Effector memory CD8-positive, alpha-beta T cell (primary cell): ENCODE measurements around the gene SERP2.

Source experiments
- ATAC-seq: fragments of 150-1000 bp; cut with Tn5 transposase; replicated peaks from 2 replicates; pipeline ENCODE4 v1.10.0; 2021; ENCODE audit warnings: mild to moderate bottlenecking, moderate library complexity
- DNase-seq, 3 experiments: peaks; one replicate each; pipeline ENCODE4 v3.0.0; 2021
- H3K27ac Mint-ChIP-seq, 2 donors: one replicate each; pipeline ENCODE4 v1.8.0; 2022; ENCODE audit warnings: mild to moderate bottlenecking in 2 of 2, mixed read lengths in 2 of 2, moderate library complexity in 2 of 2
- H3K27me3 Mint-ChIP-seq, 2 donors: one replicate each; pipeline ENCODE4 v1.8.0; 2022; ENCODE audit warnings: mixed read lengths in 2 of 2
- H3K36me3 Mint-ChIP-seq: one replicate; pipeline ENCODE4 v1.8.0; 2022; ENCODE audit warnings: mild to moderate bottlenecking, moderate library complexity, mixed read lengths; ENCODE audit not compliant: insufficient read depth
- H3K4me1 Mint-ChIP-seq, 2 donors: one replicate each; pipeline ENCODE4 v1.8.0; 2022; ENCODE audit warnings: low read depth in 2 of 2, mixed read lengths in 2 of 2
- H3K4me3 Mint-ChIP-seq, 2 donors: one replicate each; pipeline ENCODE4 v1.8.0; 2022; ENCODE audit warnings: mild to moderate bottlenecking in 2 of 2, mixed read lengths in 2 of 2, moderate library complexity in 2 of 2
- H3K9me3 Mint-ChIP-seq, 2 donors: one replicate each; pipeline ENCODE4 v1.8.0; 2022; ENCODE audit warnings: mixed read lengths in 2 of 2

SERP2 gene

DNA sequence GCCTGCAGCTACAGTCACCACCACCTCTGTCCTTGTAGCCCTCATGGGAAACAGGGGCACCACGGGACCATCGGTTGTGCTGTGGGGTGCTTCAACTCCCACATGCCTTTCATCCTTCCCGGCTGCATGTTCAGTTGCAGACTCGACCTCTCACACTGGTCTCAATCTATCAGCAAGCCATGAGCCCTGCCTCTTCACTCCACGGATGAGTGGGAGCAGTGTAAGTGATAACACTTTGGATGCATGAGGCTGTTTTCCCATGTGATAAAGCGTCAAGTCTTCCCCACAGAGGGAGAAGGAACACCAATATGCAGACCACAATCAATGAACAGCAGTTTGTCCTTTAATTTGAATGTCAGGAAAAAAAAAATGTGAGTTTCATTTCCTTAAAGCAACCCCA lies 12.2 kb downstream of the SERP2 start:
- Mint-ChIP-seq H3K4me1 (no peaks in the 10 kb centered on the region), H3K4me3 (no peak overlapping the region), H3K36me3 (no peaks in the 10 kb centered on the region), H3K27me3 (no peaks in the 10 kb centered on the region), H3K9me3 (no peaks in the 10 kb centered on the region), H3K27ac (no peak overlapping the region)
- ATAC-seq, result no peak
- DNase-seq, result no peak

DNA sequence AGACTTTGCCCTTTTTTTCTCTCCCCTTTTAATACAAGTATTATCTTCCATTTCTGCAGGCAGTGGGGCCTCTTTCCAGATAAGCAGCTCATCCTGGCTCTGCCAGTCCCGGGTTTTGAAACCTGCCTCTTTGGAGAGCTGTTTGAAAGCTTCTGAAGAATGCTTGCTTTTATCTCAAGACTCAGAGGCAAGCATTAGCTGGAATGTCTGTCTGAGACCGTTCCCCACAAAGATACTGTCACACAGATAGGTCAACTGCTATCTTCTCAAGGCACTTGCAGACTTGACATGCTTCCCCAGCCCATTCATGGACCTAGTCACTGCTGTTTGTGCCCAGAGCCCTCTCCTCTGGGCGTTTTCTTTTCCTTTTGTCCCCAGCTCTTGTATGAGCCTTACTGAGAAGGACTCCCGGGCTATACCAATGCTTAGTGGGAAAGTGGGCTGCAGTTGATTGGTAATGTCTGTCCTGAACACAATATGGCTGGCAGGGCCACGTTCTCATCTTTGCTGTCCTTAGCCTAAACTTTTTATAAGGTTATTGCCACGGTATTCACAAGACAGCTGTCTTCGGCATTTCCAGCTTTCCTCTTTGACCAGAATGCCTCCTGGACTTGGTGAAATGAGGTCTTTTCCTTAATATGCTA lies 13.4 kb downstream of the SERP2 start:
- no peak overlapping the region for H3K4me3 Mint-ChIP-seq
- DNase-seq (no peak), ATAC-seq (no peak)
- no peak overlapping the region for H3K27ac Mint-ChIP-seq
- no peaks in the 10 kb centered on the region for H3K36me3 Mint-ChIP-seq
- H3K27me3 Mint-ChIP-seq, result no peaks in the 10 kb centered on the region
- H3K9me3 Mint-ChIP-seq, result no peaks in the 10 kb centered on the region
- no peaks in the 10 kb centered on the region for H3K4me1 Mint-ChIP-seq

DNA sequence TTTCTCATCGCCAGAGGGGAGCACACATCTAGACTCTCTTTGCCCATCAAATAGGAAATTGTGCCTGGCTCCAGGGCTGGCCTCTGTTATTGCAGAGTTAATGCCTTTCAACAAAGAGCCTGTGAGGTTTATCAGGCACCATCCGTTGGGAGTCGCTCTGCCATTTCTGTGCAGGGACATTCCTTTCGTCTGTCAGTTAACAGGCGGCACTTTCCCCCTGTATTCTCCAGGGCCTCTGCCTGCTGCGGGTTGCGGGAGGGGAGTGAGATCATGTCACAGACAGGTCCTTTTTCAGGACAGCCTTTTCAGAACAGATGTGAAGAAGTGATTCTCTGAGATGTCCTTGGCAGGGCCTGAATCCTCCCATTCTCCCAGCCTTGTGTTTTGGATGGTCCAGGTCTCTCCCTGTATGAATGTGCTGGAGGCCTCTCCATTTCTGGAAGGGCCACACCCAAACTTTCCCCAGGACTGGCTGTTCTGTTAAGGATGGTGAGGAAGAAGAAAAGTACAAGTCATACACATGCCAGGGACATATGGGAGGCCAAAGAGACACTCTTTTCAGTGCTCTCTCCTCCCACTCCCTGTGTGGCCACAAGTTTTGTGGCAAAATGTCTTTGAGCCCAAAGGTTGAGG lies 14.9 kb downstream of the SERP2 start:
- Mint-ChIP-seq H3K4me3 (no peak overlapping the region), H3K9me3 (no peaks in the 10 kb centered on the region), H3K27ac (no peak overlapping the region), H3K4me1 (no peaks in the 10 kb centered on the region), H3K36me3 (no peaks in the 10 kb centered on the region), H3K27me3 (no peaks in the 10 kb centered on the region)
- ATAC-seq, result no peak
- no peak for DNase-seq

- DNase-seq (no peak), ATAC-seq (no peak)
- Mint-ChIP-seq H3K4me3 (no peak overlapping the region), H3K27ac (no peak overlapping the region), H3K9me3 (no peaks in the 10 kb centered on the region), H3K27me3 (no peaks in the 10 kb centered on the region), H3K4me1 (no peaks in the 10 kb centered on the region), H3K36me3 (no peaks in the 10 kb centered on the region)
Measured at GRCh38 chr13:44389060-44389666, 15.5 kb downstream of the SERP2 start.

DNA sequence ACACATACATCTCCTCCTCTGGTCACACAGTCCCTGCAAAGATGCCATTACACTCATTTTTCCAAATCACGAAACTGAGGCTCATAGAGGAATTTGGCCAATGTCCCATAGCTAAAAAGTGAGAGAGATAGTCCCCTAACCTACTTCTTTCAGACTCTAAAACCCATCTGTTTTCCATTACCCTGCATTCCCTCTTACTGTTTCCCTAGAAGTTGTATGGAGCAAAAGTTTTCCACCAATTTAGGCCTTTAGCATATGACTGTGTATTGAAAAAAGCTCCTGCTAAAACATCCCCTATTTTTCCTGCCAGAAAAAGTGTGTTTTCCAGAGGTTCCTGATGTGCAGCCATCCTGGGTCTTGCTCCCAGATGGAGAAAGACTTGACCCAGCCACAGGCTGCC lies 16.3 kb downstream of the SERP2 start:
- Mint-ChIP-seq H3K27me3 (no peaks in the 10 kb centered on the region), H3K36me3 (no peaks in the 10 kb centered on the region), H3K9me3 (no peaks in the 10 kb centered on the region), H3K4me1 (no peaks in the 10 kb centered on the region), H3K4me3 (no peak overlapping the region), H3K27ac (no peak overlapping the region)
- DNase-seq (no peak), ATAC-seq (no peak)

DNA sequence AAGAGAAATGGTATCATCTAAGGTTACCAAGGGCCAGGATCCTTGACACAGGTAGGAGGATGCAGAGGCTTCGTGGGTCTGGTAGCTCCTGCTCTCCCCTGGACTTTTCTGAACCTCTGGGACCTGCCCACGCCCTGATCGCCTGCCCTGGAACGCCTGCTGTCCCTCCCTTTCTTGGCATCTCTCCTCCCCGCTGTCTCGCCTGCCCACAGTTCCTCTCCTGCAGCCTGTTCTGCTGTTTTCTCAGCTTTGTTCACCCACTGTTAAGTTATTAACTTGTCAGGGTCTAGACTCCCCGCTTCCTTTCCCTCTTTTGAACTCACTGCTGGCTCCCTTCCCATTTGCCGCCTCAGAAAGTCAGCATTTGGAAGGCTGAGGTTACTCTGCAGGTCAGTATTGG lies 19.8 kb downstream of the SERP2 start:
- H3K4me3 Mint-ChIP-seq, result no peak overlapping the region
- no peaks in the 10 kb centered on the region for H3K36me3 Mint-ChIP-seq
- no peaks in the 10 kb centered on the region for H3K4me1 Mint-ChIP-seq
- DNase-seq, result no peak
- no peaks in the 10 kb centered on the region for H3K9me3 Mint-ChIP-seq
- H3K27me3 Mint-ChIP-seq, result peaks cover 5 to 13% of the 10 kb centered on the region in 2 donors
- ATAC-seq, result no peak
- no peak overlapping the region for H3K27ac Mint-ChIP-seq

DNA sequence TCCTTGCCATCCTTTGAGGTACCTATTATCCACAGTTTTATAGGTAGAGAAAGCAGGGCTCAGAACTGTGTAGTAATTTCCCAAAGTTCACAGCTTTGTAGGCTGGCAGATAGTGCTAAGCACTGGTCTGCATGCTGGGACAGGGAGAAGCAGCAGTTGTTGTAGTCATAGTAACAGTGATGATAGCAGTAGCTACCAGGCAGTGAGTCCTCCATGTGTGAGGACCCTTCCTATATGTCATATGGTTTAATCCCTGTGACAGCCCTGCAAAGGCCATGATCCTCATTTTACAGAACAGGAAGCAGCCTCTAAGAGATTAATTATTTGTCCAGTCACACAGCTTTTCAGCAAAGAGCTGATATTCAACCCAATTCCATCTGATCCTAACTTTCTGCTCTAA lies 21.0 kb downstream of the SERP2 start:
- Mint-ChIP-seq H3K9me3 (no peaks in the 10 kb centered on the region), H3K4me1 (no peaks in the 10 kb centered on the region), H3K27ac (no peak overlapping the region), H3K36me3 (no peaks in the 10 kb centered on the region), H3K27me3 (peaks cover 9 to 22% of the 10 kb centered on the region in 2 donors), H3K4me3 (no peak overlapping the region)
- DNase-seq (no peak), ATAC-seq (no peak)

- Mint-ChIP-seq H3K36me3 (no peaks in the 10 kb centered on the region), H3K27me3 (peaks cover 9 to 22% of the 10 kb centered on the region in 2 donors), H3K4me3 (no peak overlapping the region), H3K4me1 (no peaks in the 10 kb centered on the region), H3K9me3 (no peaks in the 10 kb centered on the region), H3K27ac (no peak overlapping the region)
- ATAC-seq (no peak), DNase-seq (no peak)
Measured at GRCh38 chr13:44395976-44396694, 22.5 kb downstream of the SERP2 start.

GRCh38 chr13:44396701-44397580 lies 23.3 kb downstream of the SERP2 start:
- Mint-ChIP-seq H3K27me3 (peaks cover 9 to 22% of the 10 kb centered on the region in 2 donors), H3K36me3 (no peaks in the 10 kb centered on the region)
- no peak for ATAC-seq

DNA sequence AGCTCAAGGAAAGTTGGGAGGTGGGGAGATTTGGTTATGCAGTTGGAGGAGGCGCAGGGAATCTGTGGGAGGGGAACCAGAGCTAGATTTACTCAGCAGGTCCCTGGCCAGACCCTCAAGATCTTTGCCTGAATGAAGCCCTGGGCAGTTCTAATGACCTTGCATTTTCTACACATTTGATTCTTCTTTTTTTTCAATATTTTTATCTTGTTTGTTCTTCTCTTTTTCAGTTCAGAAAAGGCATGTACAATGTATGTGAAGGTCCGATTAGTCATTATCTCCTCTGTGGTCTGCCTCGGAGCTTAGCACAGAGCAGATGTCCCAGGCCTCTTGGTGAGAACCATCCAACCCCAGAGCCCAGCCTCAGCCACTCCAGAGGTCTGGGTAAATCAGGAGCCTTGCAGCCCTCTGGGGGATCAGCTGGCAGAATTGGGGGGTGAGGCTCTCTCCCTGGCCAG lies 24.2 kb downstream of the SERP2 start:
- no peak for DNase-seq
- Mint-ChIP-seq H3K27ac (no peak overlapping the region), H3K9me3 (no peaks in the 10 kb centered on the region), H3K36me3 (no peaks in the 10 kb centered on the region), H3K4me1 (no peaks in the 10 kb centered on the region), H3K4me3 (no peak overlapping the region), H3K27me3 (peaks cover 9 to 22% of the 10 kb centered on the region in 2 donors)
- ATAC-seq, result no peak

More at GRCh38 chr13:44396701-44397580, 23.3 kb downstream of the SERP2 start:
- H3K9me3 Mint-ChIP-seq, result no peaks in the 10 kb centered on the region
- H3K27ac Mint-ChIP-seq, result no peak overlapping the region
- no peak overlapping the region for H3K4me3 Mint-ChIP-seq
- no peak for DNase-seq
- H3K4me1 Mint-ChIP-seq, result no peaks in the 10 kb centered on the region

- no peak for DNase-seq
- Mint-ChIP-seq H3K4me1 (no peaks in the 10 kb centered on the region), H3K9me3 (no peaks in the 10 kb centered on the region), H3K4me3 (no peak overlapping the region), H3K36me3 (no peaks in the 10 kb centered on the region), H3K27ac (no peak overlapping the region), H3K27me3 (peaks cover 9 to 22% of the 10 kb centered on the region in 2 donors)
- ATAC-seq, result no peak
Measured at GRCh38 chr13:44398606-44399005, 25.0 kb downstream of the SERP2 start.

GRCh38 chr13:44399074-44399473 lies 25.4 kb downstream of the SERP2 start:
- DNase-seq (no peak), ATAC-seq (no peak)
- Mint-ChIP-seq H3K36me3 (no peaks in the 10 kb centered on the region), H3K9me3 (no peaks in the 10 kb centered on the region), H3K27ac (no peak overlapping the region), H3K4me1 (no peaks in the 10 kb centered on the region), H3K4me3 (no peak overlapping the region), H3K27me3 (peaks cover 14 to 22% of the 10 kb centered on the region in 2 donors)

DNA sequence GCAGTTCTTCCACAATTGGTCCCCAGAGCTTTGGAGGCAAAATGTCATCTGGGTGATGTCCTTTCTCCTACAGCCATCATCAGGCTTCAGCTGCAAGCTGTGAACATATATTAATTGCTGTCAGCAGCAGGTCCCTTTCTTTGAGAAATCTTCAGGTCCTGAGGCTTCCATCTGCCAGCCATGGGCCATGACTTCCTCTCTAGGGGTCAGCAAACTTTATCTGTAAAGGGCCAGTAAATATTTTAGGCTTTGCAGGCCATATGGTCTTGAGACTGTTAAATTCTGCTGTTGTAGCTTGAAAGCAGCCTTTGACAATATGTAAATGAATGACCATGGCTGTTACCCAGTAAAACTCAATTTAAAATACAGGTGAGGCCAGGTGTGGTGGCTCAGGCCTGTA lies 27.1 kb downstream of the SERP2 start:
- Mint-ChIP-seq H3K27me3 (peaks cover 19 to 39% of the 10 kb centered on the region in 2 donors), H3K4me1 (no peaks in the 10 kb centered on the region), H3K4me3 (no peak overlapping the region), H3K9me3 (no peaks in the 10 kb centered on the region), H3K27ac (no peak overlapping the region), H3K36me3 (no peaks in the 10 kb centered on the region)
- no peak for DNase-seq
- no peak for ATAC-seq
